T-helper 17 cell (primary cell): ENCODE data around the gene OR51B2. TPM values are rescaled to one million over a fixed set of nuclear protein-coding genes. Genes with fewer than 3 reads are reported as not detected.
"Not testable (repeated sequence)": the region's sequence is repeated elsewhere in the genome, so short reads cannot be mapped to it uniquely, and the experiment has no call there.

ENCODE experiments used
- ATAC-seq: fragments of 150-1000 bp; cut with Tn5 transposase; 2 replicates; pipeline ENCODE4 v1.10.0; 2021; ENCODE audit warnings: mild to moderate bottlenecking, moderate library complexity
- DNase-seq, 3 donors: peaks; one replicate each; pipeline versions ENCODE4 v3.0.0 to v3.0.0-alpha.2; 2020 to 2021
- H3K9me3 ChIP-seq: one replicate; pipeline ENCODE4 v1.7.0; 2013; ENCODE audit warnings: low read length, mild to moderate bottlenecking; ENCODE audit not compliant: control insufficient read depth, poor library complexity, severe bottlenecking
- H3K27ac Mint-ChIP-seq: one replicate; pipeline ENCODE4 v1.8.0; 2022; ENCODE audit warnings: mild to moderate bottlenecking, moderate library complexity, mixed read lengths
- H3K27me3 Mint-ChIP-seq: one replicate; pipeline ENCODE4 v1.8.0; 2022; ENCODE audit warnings: mixed read lengths
- H3K36me3 Mint-ChIP-seq: one replicate; pipeline ENCODE4 v1.8.0; 2022; ENCODE audit warnings: low read depth, mixed read lengths
- H3K4me1 Mint-ChIP-seq: one replicate; pipeline ENCODE4 v1.8.0; 2022; ENCODE audit warnings: mild to moderate bottlenecking, mixed read lengths
- H3K4me3 Mint-ChIP-seq: one replicate; pipeline ENCODE4 v1.8.0; 2022; ENCODE audit warnings: mild to moderate bottlenecking, moderate library complexity, mixed read lengths
- total RNA-seq, 4 donors: library from RNA in 2 of 4; stranded (reverse) in 2 of 4; gene quantifications; one replicate each; pipeline ENCODE4 v1.2.3 and lab custom pipeline; 2022 to 2026

The OR51B2 gene
- total RNA-seq, 2 donors from 2014 or later: not detected

- ATAC-seq (no peak), DNase-seq (no peak)
- H3K4me1 Mint-ChIP-seq: no peaks in the 10 kb centered on the region
- no peak overlapping the region for H3K27ac Mint-ChIP-seq
- no peak overlapping the region for H3K4me3 Mint-ChIP-seq
- no peaks in the 10 kb centered on the region for H3K36me3 Mint-ChIP-seq
- H3K27me3 Mint-ChIP-seq: peaks cover 11% of the 10 kb centered on the region
- H3K9me3 ChIP-seq: no peaks in the 10 kb centered on the region
These were observed 21.7 kb upstream of the OR51B2 start for GRCh38 chr11:5345831-5346230.

DNA sequence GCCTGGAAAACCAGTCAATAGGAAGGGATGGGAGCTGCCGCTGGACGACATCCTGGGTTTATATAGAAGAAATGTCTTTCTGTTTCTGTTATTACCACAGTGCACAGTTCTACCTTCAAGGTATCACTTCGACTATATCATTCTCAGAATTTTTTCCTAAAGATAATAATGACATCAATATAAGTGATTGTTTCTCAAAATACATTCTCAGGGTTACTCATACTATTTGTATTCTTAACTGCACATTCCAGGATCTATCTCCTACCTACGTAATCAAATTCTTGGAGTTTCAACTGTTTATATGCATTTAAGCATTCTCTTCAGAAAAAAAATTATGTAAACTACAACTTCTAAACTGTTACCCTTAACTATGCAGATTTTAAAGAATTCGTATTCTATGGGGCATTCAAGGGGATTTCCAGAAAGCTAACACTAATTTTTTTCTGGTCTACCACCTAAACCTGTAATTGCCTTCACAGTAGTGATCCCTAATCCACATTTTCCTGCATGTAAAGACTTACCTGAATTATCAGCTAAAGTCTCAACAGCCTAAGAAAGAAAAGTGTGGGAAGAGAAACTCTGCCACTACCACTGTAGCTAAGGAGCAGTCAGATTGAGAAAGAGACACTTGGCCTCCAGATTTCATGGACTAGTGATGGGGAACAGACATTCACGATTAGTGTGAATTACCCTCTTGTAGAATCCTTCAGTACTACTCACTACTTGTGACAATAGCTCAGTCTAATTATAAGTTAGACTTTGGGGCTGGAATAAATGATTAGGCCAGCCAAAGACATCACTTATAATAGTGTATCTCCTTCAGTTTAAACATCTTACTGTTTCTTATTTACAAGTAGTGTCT is 19.6 kb upstream of the OR51B2 start, which contains the start of gene OR51B5:
Gene OR51B5, minus strand, starts transcription at position 51 of the 862 bp plus-strand sequence. Its CDS starts 0 bp downstream, at position 51.
- H3K27ac Mint-ChIP-seq: no peak within 1 kb of the TSS
- peaks cover 19% of the 10 kb centered on the region for H3K27me3 Mint-ChIP-seq
- H3K36me3 Mint-ChIP-seq: no peaks in the 10 kb centered on the region
- H3K4me3 Mint-ChIP-seq: no peak within 1 kb of the TSS
- no peaks in the 10 kb centered on the region for H3K9me3 ChIP-seq
- DNase-seq (no peak), ATAC-seq (no peak)
- H3K4me1 Mint-ChIP-seq: no peaks in the 10 kb centered on the region

- no peak for DNase-seq
- no peak overlapping the region for H3K27ac Mint-ChIP-seq
- H3K4me1 Mint-ChIP-seq: no peaks in the 10 kb centered on the region
- no peak for ATAC-seq
- no peaks in the 10 kb centered on the region for H3K36me3 Mint-ChIP-seq
- peaks cover 21% of the 10 kb centered on the region for H3K27me3 Mint-ChIP-seq
- no peaks in the 10 kb centered on the region for H3K9me3 ChIP-seq
- H3K4me3 Mint-ChIP-seq: no peak overlapping the region
These were observed 15.8 kb upstream of the OR51B2 start for GRCh38 chr11:5339771-5340322.

- not testable (repeated sequence) for ATAC-seq, H3K9me3 ChIP-seq, H3K27ac Mint-ChIP-seq, H3K36me3 Mint-ChIP-seq, DNase-seq, H3K4me1 Mint-ChIP-seq, H3K4me3 Mint-ChIP-seq
- peaks cover 21% of the 10 kb centered on the region for H3K27me3 Mint-ChIP-seq
These were observed 13.2 kb upstream of the OR51B2 start for GRCh38 chr11:5337253-5337652.

GRCh38 chr11:5336331-5336730 is 12.2 kb upstream of the OR51B2 start:
- Mint-ChIP-seq H3K36me3 (no peaks in the 10 kb centered on the region), H3K27me3 (peaks cover 21% of the 10 kb centered on the region), H3K27ac (no peak overlapping the region), H3K4me1 (no peaks in the 10 kb centered on the region), H3K4me3 (no peak overlapping the region)
- ATAC-seq (no peak), DNase-seq (no peak)
- no peaks in the 10 kb centered on the region for H3K9me3 ChIP-seq

- ATAC-seq: no peak
- no peaks in the 10 kb centered on the region for H3K36me3 Mint-ChIP-seq
- peaks cover 23% of the 10 kb centered on the region for H3K27me3 Mint-ChIP-seq
These were observed 11.1 kb upstream of the OR51B2 start for GRCh38 chr11:5335170-5335569.

GRCh38 chr11:5317292-5317691 is 6.8 kb downstream of the OR51B2 start:
- H3K9me3 ChIP-seq: no peaks in the 10 kb centered on the region
- H3K4me1 Mint-ChIP-seq: no peaks in the 10 kb centered on the region
- no peaks in the 10 kb centered on the region for H3K36me3 Mint-ChIP-seq
- no peak overlapping the region for H3K4me3 Mint-ChIP-seq
- ATAC-seq (no peak), DNase-seq (no peak)
- no peak overlapping the region for H3K27ac Mint-ChIP-seq
- no peaks in the 10 kb centered on the region for H3K27me3 Mint-ChIP-seq

More at GRCh38 chr11:5335170-5335569, 11.1 kb upstream of the OR51B2 start:
- Mint-ChIP-seq H3K4me3 (no peak overlapping the region), H3K4me1 (no peaks in the 10 kb centered on the region), H3K27ac (no peak overlapping the region)
- DNase-seq: no peak
- H3K9me3 ChIP-seq: no peaks in the 10 kb centered on the region

- ATAC-seq, H3K4me3 Mint-ChIP-seq, H3K9me3 ChIP-seq, H3K36me3 Mint-ChIP-seq, H3K27ac Mint-ChIP-seq, H3K4me1 Mint-ChIP-seq, DNase-seq, H3K27me3 Mint-ChIP-seq: not testable (repeated sequence)
These were observed 10.6 kb downstream of the OR51B2 start for GRCh38 chr11:5313326-5314023.

- no peaks in the 10 kb centered on the region for H3K9me3 ChIP-seq
- no peak for ATAC-seq
- Mint-ChIP-seq H3K4me1 (no peaks in the 10 kb centered on the region), H3K27ac (no peak overlapping the region), H3K4me3 (no peak overlapping the region), H3K36me3 (no peaks in the 10 kb centered on the region), H3K27me3 (no peaks in the 10 kb centered on the region)
- no peak for DNase-seq
These were observed 13.7 kb downstream of the OR51B2 start for GRCh38 chr11:5310423-5310822.

DNA sequence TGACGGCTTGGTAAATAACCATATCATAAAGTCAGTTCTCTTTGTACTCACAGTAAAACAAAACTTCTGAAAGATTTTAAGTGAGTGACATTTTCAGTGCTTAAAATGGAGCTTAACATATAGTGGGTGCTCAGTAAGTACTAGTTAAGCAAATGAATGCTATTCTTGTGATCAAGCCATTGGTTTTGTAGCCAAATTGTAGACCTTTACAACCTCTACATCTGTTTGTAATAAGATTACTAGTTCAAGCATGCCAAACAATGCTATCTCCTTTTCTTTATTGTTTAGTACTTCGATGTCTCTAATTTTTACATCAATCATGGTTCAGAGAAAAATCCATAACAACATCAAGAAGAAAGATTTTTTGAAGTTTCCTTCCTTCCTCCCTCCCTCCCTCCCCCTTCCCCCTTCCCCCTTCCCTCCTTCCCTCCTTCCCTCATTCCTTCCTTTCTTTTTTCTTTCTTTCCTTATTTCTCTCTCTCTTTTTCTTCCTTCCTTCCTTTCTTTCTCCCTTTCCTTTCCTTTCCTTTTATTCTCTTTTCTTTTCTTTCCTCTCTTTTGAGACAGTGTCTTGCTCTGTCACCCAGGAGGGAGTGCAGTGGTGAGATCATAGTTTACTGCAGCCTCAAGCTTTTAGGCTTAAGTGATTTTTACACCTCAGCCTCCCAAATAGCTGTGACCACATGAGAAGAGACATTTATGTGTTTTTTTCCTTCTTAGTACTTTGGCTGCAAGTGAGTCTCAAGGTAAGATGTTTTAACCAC is 16.7 kb downstream of the OR51B2 start:
- no peaks in the 10 kb centered on the region for H3K4me1 Mint-ChIP-seq
- no peak overlapping the region for H3K4me3 Mint-ChIP-seq
- H3K9me3 ChIP-seq: no peaks in the 10 kb centered on the region
- H3K27me3 Mint-ChIP-seq: no peaks in the 10 kb centered on the region
- no peak for DNase-seq
- no peak for ATAC-seq
- H3K36me3 Mint-ChIP-seq: no peaks in the 10 kb centered on the region
- no peak overlapping the region for H3K27ac Mint-ChIP-seq

GRCh38 chr11:5304046-5304445 is 20.1 kb downstream of the OR51B2 start:
- no peaks in the 10 kb centered on the region for H3K9me3 ChIP-seq
- no peak for ATAC-seq
- no peak overlapping the region for H3K4me3 Mint-ChIP-seq
- H3K27ac Mint-ChIP-seq: no peak overlapping the region
- H3K4me1 Mint-ChIP-seq: no peaks in the 10 kb centered on the region
- no peaks in the 10 kb centered on the region for H3K36me3 Mint-ChIP-seq
- H3K27me3 Mint-ChIP-seq: peaks cover 11% of the 10 kb centered on the region
- no peak for DNase-seq

DNA sequence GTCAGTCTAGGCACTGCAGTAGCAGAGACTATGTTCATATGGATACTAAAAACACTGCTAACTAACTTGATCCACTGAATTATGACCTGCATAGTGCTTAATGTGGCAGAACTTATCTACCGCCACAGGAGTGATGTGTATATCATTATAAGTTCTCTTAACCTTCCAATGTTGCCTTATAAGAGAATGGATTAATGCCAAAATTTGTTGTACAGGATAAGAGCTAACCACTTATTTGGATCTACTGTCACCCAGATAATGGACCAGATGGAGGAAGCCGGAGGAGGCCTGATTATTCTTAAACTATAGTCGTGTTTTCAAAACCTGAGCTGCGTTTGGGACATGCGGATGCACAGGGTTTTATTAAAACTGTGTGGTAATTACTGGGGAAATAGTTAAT is 20.5 kb downstream of the OR51B2 start:
- Mint-ChIP-seq H3K27ac (no peak overlapping the region), H3K36me3 (no peaks in the 10 kb centered on the region), H3K4me3 (no peak overlapping the region), H3K27me3 (peaks cover 13% of the 10 kb centered on the region), H3K4me1 (no peaks in the 10 kb centered on the region)
- DNase-seq (no peak), ATAC-seq (no peak)
- H3K9me3 ChIP-seq: no peaks in the 10 kb centered on the region

DNA sequence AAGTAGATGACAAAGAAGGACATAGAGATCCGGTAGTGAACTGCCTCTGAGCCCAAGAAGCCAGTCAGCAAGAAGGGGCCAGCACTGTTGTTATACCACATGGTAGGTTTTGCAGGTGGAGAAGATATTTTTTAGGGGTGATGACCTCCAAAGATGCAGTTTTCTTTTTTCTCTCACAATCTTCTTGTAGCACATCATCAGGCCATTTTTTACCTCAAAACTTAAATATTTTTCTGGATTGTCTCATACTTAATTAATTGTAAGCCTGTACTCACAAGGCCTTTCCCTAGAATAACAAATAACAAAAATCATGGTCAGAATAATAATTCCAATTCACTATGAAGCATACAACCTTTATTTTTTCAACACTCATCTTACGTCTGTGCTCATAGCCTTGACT is 22.3 kb downstream of the OR51B2 start, which contains the start of gene OR51B4:
Gene OR51B4, minus strand, starts transcription at position 101 of the 400 bp plus-strand sequence. Its CDS starts 0 bp downstream, at position 101.
- Mint-ChIP-seq H3K27me3 (peaks cover 26% of the 10 kb centered on the region), H3K36me3 (no peaks in the 10 kb centered on the region), H3K4me1 (no peaks in the 10 kb centered on the region), H3K27ac (no peak within 1 kb of the TSS), H3K4me3 (no peak within 1 kb of the TSS)
- no peaks in the 10 kb centered on the region for H3K9me3 ChIP-seq
- ATAC-seq (no peak), DNase-seq (no peak)
